NCI-H1417 (cell line): Measurements from ENCODE around the gene ZNF862.
"Not testable (repeated sequence)": the region's sequence is repeated elsewhere in the genome, so short reads cannot be mapped to it uniquely, and the experiment has no call there.

Experiments
- DNase-seq, 3 experiments: peaks; one replicate each; lab custom pipeline; 2025; lab: John Stamatoyannopoulos, UW

ZNF862 gene

DNA sequence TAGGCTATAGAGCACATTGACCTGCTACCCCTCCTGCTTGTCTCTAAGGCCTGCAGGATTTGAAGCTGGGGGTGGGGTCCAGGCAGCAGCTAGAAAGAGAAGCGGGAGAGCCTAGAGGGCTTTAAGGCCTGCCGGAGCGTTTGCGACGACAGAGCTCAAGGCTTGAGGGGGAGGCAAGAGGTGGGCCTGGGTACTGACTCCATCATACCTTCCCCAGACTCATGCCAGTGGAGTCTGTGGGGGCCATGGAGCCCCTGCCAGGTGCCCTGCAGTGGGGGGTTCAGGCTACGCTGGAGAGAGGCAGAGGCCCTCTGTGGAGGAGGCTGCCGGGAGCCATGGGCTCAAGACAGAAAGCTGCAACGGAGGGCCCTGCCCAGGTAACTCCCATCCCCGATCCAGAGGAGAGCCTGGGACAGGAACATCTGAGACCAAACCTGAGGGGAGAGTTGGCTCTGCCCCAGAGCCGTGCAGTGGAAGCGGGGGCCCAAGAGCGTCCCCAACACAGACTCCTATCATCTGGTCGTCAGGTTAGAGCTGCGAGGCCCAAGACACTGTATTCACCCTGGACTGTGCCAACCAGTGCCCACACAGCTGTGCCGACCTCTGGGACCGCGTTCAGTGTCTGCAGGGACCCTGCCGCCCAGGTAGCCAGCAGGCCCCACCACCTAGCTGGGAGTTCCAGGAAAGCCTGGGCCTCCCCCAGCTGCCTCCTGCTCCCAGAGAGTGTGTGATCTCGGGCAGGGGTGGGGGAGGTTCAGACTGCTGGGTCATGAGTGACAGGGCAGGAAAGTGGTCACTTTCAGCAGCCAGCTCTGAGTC, 13.2 kb upstream of the ZNF862 start:
- DNase-seq, result no peak

- no peak for DNase-seq
Measured at GRCh38 chr7:149825567-149826343, 12.4 kb upstream of the ZNF862 start.

GRCh38 chr7:149826344-149827088, 11.7 kb upstream of the ZNF862 start:
- peak in 2 of 3 experiments; percentile 36 to 60 for DNase-seq

DNA sequence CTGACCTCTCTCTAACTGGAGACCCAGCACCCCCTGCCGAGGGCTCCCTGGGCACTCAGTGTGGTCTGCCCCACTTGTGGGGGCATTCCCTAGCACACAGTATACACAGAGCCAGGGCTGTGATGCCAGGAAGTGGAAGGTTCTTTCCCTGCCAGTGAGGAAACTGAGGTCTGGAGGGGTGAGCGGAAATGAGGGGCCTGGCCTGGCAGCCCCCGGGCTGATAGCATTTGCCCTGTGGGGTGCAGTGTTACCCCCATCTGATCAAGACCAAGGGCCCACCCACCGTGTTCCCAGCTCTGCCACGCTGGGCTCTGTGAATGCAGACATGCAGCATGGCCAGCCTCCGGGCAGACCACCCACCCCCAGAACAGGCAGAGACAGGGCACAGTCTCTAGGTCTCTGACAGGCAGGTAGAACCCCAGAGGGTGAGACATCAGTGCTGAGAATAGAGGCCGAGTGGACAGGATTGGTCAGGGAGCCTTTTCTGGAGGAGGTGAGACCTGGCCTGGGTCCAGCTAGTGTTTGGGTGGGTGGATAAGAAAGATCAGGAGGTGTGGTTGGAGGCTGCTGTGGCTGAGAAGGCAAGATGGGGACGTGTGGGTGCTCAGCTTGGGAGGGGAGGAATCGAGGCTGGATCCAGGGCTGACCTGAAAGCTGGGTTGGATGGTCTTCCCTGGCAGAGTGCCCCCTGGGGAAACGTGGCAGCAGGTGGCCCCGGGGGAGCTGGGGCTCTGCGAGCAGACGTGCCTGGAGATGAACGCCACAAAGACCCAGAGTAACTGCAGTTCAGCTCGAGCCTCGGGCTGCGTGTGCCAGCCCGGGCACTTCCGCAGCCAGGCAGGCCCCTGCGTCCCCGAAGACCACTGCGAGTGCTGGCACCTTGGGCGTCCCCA, 10.8 kb upstream of the ZNF862 start:
- no peak for DNase-seq

- DNase-seq, result no peak
Measured at GRCh38 chr7:149828357-149829309, 9.5 kb upstream of the ZNF862 start.

- DNase-seq, result not testable (repeated sequence)
Measured at GRCh38 chr7:149830527-149830926, 7.6 kb upstream of the ZNF862 start.

GRCh38 chr7:149830997-149831740, 7.0 kb upstream of the ZNF862 start:
- DNase-seq, result no peak

GRCh38 chr7:149831741-149832219, 6.4 kb upstream of the ZNF862 start:
- no peak for DNase-seq

- DNase-seq, result no peak
Measured at GRCh38 chr7:149832332-149833041, 5.7 kb upstream of the ZNF862 start.

- no peak for DNase-seq
Measured at GRCh38 chr7:149833495-149834130, 4.6 kb upstream of the ZNF862 start.

- DNase-seq, result no peak
Measured at GRCh38 chr7:149834601-149835000, 3.6 kb upstream of the ZNF862 start.

- DNase-seq, result no peak
Measured at GRCh38 chr7:149836434-149836833, 1.7 kb upstream of the ZNF862 start.

DNA sequence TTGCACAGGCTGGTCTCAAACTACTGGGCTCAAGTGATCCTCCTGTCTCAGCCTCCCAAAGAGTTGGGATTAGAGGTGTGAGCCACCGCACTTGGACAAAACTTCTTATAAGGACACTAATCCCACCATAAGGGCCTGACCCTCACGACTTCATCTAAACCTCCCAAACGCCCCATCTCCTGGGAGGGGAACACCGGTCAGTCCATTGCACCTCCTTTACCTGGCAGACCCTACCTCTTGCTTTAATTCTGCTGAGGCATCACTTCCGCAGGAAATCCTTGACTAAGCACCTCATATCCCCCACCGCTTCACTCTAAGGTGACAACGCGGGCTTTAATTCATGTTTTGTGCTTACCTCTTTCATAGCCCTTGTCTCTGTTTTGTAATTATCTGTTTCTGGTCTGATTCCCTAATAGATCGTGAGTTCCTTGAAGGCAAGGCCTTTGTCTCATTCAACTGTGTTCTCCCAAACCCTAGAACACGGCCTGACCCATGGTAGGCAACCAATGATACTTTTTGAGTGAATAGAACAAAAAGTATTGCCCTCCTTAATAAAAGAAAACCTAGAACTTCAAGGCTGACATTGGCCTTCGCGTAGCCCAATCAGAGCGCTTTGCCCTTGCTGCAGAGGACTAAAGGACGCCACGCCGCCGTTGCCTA, 481 bp upstream of the ZNF862 start:
- DNase-seq, result no peak

DNA sequence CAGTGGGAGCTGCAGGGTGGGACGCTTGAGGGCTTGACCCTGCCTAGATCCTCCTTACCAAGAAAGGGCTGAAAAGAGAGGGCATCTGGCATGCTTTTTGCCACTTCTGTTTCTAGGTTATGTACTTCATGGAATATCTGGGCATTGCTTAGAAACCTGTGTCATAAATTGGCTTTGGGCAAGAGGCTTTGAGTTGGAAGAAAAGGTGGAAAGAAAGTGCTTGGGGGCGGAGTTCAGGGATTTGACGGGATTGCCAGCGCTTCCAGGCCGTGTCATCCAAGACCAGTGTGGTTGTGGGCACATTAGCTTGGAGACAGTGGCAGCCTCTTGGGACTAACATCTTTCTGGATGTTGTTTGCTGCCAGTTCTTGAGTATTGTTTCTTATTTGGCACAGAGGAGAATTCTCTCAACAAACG, 825 bp downstream of the ZNF862 start:
- DNase-seq, result peak in 1 of 3 experiments; percentile 74

GRCh38 chr7:149839933-149840332, 1.8 kb downstream of the ZNF862 start:
- no peak for DNase-seq

DNA sequence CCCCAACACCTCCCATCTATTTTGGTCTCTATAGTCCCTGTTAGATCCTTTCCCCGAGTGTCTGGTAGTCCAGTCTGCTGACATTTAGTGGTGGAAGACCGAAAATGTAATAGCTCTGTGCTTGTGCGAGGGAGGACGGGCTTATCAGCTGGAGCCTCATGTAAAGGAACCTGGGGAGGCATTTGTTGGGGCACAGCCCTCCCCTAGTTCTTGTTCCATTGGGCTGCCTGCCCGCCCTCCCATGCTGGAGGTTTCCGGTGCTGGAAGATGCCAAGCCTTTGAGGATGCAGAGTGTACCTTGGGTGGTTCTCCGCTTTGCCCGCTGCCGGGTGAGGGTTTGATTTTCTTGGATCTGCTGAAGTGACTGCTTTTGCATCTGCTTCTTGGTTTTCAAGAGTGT, 5.4 kb downstream of the ZNF862 start:
- no peak for DNase-seq

DNA sequence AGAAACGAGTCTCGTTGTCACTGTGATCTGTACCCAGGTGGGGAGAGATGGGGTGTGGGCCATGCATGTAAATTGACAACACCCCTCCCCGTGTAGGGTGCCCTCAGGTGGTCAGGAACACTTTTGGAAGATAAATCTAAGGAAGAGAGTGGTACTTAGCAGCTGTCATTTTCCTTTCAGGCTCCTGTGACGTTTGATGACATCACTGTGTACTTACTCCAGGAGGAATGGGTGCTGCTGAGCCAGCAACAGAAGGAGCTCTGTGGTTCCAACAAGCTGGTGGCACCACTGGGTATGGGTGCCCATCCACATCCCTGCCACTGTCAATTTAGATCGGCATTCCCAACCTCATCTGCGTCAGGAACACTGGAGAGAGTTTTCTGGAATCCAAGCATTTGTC, 6.3 kb downstream of the ZNF862 start:
- DNase-seq, result no peak
